Body of pancreas (tissue), 4 donors: Measurements from ENCODE around the gene COMMD1. TPM values are rescaled to one million over a fixed set of nuclear protein-coding genes. Genes with fewer than 3 reads are reported as not detected.
"Not testable (repeated sequence)": the region's sequence is repeated elsewhere in the genome, so short reads cannot be mapped to it uniquely, and the experiment has no call there.

Source experiments
- ATAC-seq: fragments of 150-250 bp; one replicate; pipeline ENCODE4 v1.9.1; 2016
- DNase-seq, 4 donors: peaks; one replicate each; pipeline ENCODE4 v3.0.0-alpha.2; 2019
- H3K27ac ChIP-seq, 4 donors: fragments of 200-600 bp; sonication (generic); 1 replicate in 3 of 4; 2 replicates in 1 of 4; pipeline versions ENCODE4 v1.5.1 to v1.6.1; 2016 to 2019; ENCODE audit warnings: mild to moderate bottlenecking in 1 of 4, mixed read lengths in 1 of 4, moderate library complexity in 1 of 4
- H3K27me3 ChIP-seq, 2 donors: fragments of 200-600 bp; sonication (generic); one replicate each; pipeline ENCODE4 v1.6.0; 2016; ENCODE audit warnings: mild to moderate bottlenecking in 1 of 2
- H3K36me3 ChIP-seq, 2 donors: fragments of 200-600 bp; sonication (generic); replicated peaks in 1 of 2; 2 replicates each; pipeline ENCODE4 v1.5.1; 2016; ENCODE audit warnings: low read depth in 2 of 2; ENCODE audit not compliant: insufficient read depth in 1 of 2
- H3K4me1 ChIP-seq: fragments of 200-600 bp; sonication (generic); one replicate; pipeline ENCODE4 v1.6.0; 2016
- H3K4me3 ChIP-seq, 2 donors: fragments of 200-600 bp; sonication (generic); 1 replicate in 1 of 2; 2 replicates in 1 of 2; pipeline ENCODE4 v1.5.1; 2016 to 2019
- H3K9me3 ChIP-seq, 3 donors: fragments of 200-600 bp; sonication (generic); 1 replicate in 2 of 3; 2 replicates in 1 of 3; pipeline ENCODE4 v1.5.1; 2016
- POLR2A ChIP-seq, 3 donors: fragments of 450-650 bp; IDR thresholded peaks; one replicate each; pipeline ENCODE4 v1.6.1; 2016; ENCODE audit warnings: antibody characterized with exemption in 3 of 3, mild to moderate bottlenecking in 2 of 3
- WGBS, 2 donors: methylation state at CpG; one replicate each; pipeline ENCODE4 v1.1.5; 2017; 5-methylcytosine and 5-hydroxymethylcytosine counted together
- intact Hi-C: fragments of 100-400 bp; cut with DNase I; formaldehyde crosslinking; loops from one replicate; pipeline ENCODE4 v1.15.1; 2023
- total RNA-seq, 2 donors: library from RNA; depleted of rRNA; stranded (reverse); fragments of >200 nt; gene quantifications; one replicate each; pipeline ENCODE4 v1.1.0, GENCODE V29; 2016
- TF ChIP-seq, protein P1 (sequence below), 7 experiments: fragments of 450-650 bp in 4 of 7; fragments of 200-600 bp in 3 of 7; sonication (generic) in 3 of 7; IDR thresholded peaks; one replicate each; pipeline ENCODE4 v1.5.1; 2016 to 2019; ENCODE audit warnings: antibody characterized with exemption in 7 of 7

The COMMD1 gene
- total RNA-seq, 2 donors from 2014 or later: 19.1 to 37.9 TPM

GRCh38 chr2:61995515-61995914 lies 90.0 kb downstream of the COMMD1 start:
- DNase-seq (no peak), ATAC-seq (no peak)
- TF ChIP-seq POLR2A (IDR thresholded peaks at IDR 0.05): no peak
- TF ChIP-seq, protein P1, sequence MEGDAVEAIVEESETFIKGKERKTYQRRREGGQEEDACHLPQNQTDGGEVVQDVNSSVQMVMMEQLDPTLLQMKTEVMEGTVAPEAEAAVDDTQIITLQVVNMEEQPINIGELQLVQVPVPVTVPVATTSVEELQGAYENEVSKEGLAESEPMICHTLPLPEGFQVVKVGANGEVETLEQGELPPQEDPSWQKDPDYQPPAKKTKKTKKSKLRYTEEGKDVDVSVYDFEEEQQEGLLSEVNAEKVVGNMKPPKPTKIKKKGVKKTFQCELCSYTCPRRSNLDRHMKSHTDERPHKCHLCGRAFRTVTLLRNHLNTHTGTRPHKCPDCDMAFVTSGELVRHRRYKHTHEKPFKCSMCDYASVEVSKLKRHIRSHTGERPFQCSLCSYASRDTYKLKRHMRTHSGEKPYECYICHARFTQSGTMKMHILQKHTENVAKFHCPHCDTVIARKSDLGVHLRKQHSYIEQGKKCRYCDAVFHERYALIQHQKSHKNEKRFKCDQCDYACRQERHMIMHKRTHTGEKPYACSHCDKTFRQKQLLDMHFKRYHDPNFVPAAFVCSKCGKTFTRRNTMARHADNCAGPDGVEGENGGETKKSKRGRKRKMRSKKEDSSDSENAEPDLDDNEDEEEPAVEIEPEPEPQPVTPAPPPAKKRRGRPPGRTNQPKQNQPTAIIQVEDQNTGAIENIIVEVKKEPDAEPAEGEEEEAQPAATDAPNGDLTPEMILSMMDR (IDR thresholded peaks at IDR 0.05): no peak
- no peak overlapping the region for H3K4me3 ChIP-seq
- H3K27me3 ChIP-seq: no peaks in the 10 kb centered on the region
- H3K27ac ChIP-seq: no peak overlapping the region
- intact Hi-C loops: loop anchor here (10.0 kb wide), 1 partner anchor 419 kb away; no protein-coding TSS in a partner anchor
- no peaks in the 10 kb centered on the region for H3K36me3 ChIP-seq
- H3K4me1 ChIP-seq: no peaks in the 10 kb centered on the region
- no peaks in the 10 kb centered on the region for H3K9me3 ChIP-seq
- WGBS, 2 donors: 61 to 71% methylated on average over 2 of the region's 2 CpGs

DNA sequence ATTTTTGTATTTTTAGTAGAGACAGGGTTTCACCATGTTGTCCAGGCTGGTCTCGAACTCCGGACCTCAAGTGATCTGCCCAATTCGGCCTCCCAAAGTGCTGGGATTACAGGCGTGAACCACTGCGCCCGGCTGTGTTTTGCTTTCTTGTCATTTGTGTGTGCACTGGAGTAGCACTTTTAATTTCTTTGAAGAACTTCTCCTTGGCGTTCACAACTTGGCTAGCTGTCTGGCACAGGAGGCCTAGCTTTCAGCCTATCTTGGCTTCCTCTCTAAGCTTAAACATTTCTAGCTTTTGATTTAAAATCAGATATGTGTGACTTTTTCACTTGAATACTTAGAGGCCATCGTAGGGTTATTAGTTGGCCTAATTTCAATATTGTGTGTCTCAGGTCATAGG lies 93.0 kb downstream of the COMMD1 start:
- no peak for TF ChIP-seq POLR2A (IDR thresholded peaks at IDR 0.05)
- TF ChIP-seq, protein P1 (IDR thresholded peaks at IDR 0.05): no peak
- no peaks in the 10 kb centered on the region for H3K36me3 ChIP-seq
- H3K9me3 ChIP-seq: no peaks in the 10 kb centered on the region
- DNase-seq (no peak), ATAC-seq (no peak)
- 83 to 90% methylated on average over 8 of the region's 8 CpGs for WGBS, 2 donors
- intact Hi-C loops: loop anchor here (10.0 kb wide), 1 partner anchor 416 kb away; no protein-coding TSS in a partner anchor
- H3K4me1 ChIP-seq: no peaks in the 10 kb centered on the region
- no peak overlapping the region for H3K4me3 ChIP-seq
- H3K27ac ChIP-seq: no peak overlapping the region
- no peaks in the 10 kb centered on the region for H3K27me3 ChIP-seq

GRCh38 chr2:62000538-62000937 lies 95.1 kb downstream of the COMMD1 start:
- no peak for DNase-seq
- intact Hi-C loops: no loop called here
- H3K9me3 ChIP-seq: no peaks in the 10 kb centered on the region
- ATAC-seq: no peak
- no peaks in the 10 kb centered on the region for H3K36me3 ChIP-seq
- WGBS, 2 donors: 95 to 97% methylated on average over 5 of the region's 5 CpGs
- no peaks in the 10 kb centered on the region for H3K27me3 ChIP-seq
- H3K27ac ChIP-seq: no peak overlapping the region
- H3K4me3 ChIP-seq: no peak overlapping the region
- no peak for TF ChIP-seq POLR2A (IDR thresholded peaks at IDR 0.05)
- TF ChIP-seq, protein P1 (IDR thresholded peaks at IDR 0.05): no peak
- no peaks in the 10 kb centered on the region for H3K4me1 ChIP-seq

GRCh38 chr2:62001431-62001830 lies 96.0 kb downstream of the COMMD1 start:
- DNase-seq (no peak), ATAC-seq (no peak)
- H3K9me3 ChIP-seq: no peaks in the 10 kb centered on the region
- no peak for TF ChIP-seq POLR2A (IDR thresholded peaks at IDR 0.05)
- TF ChIP-seq, protein P1 (IDR thresholded peaks at IDR 0.05): no peak
- intact Hi-C loops: no loop called here
- H3K36me3 ChIP-seq: no peaks in the 10 kb centered on the region
- no peaks in the 10 kb centered on the region for H3K27me3 ChIP-seq
- no peak overlapping the region for H3K27ac ChIP-seq
- H3K4me3 ChIP-seq: no peak overlapping the region
- H3K4me1 ChIP-seq: no peaks in the 10 kb centered on the region

GRCh38 chr2:62004428-62004827 lies 99.0 kb downstream of the COMMD1 start:
- DNase-seq, intact Hi-C loops, H3K4me1 ChIP-seq, H3K27me3 ChIP-seq, H3K9me3 ChIP-seq, H3K36me3 ChIP-seq, ATAC-seq, H3K4me3 ChIP-seq, H3K27ac ChIP-seq: not testable (repeated sequence)
- 92 to 99% methylated on average over 5 of the region's 5 CpGs for WGBS, 2 donors
